SU-DHL-6 (cell line): ENCODE measurements around the gene MAPKAPK3.
A peak's percentile ranks its signal among the peaks of the same experiment; 100 is the strongest.

Experiments
- H2AFZ ChIP-seq: fragments of 200-600 bp; sonication (generic); 2 replicates; pipeline ENCODE4 v1.6.1; 2014; ENCODE audit warnings: low read depth, mild to moderate bottlenecking, moderate library complexity, mixed read lengths, antibody characterized with exemption, low read length; ENCODE audit not compliant: severe bottlenecking
- H3F3A ChIP-seq: fragments of 200-600 bp; shearing (Covaris generic); 2 replicates; pipeline ENCODE4 v1.6.0; 2016; ENCODE audit warnings: antibody characterized with exemption, mild to moderate bottlenecking; ENCODE audit not compliant: insufficient read depth
- H3K27ac ChIP-seq: fragments of 200-600 bp; sonication (generic); 2 replicates; pipeline ENCODE4 v1.5.1; 2016; ENCODE audit warnings: low read depth, mild to moderate bottlenecking, low read length, moderate library complexity, mixed read lengths
- H3K27me3 ChIP-seq: fragments of 200-600 bp; sonication (generic), shearing (Covaris generic); 2 replicates; pipeline ENCODE4 v1.6.0; 2014; ENCODE audit warnings: mild to moderate bottlenecking, low read length
- H3K36me3 ChIP-seq: fragments of 200-600 bp; sonication (generic); 2 replicates; pipeline ENCODE4 v1.6.1; 2014; ENCODE audit warnings: mild to moderate bottlenecking, low read length, mixed read lengths
- H3K4me2 ChIP-seq: fragments of 300-600, 200-600 bp; shearing (Covaris generic), sonication (generic); 2 replicates; pipeline ENCODE4 v1.6.0; 2014; ENCODE audit warnings: low read length, low read depth, mild to moderate bottlenecking; ENCODE audit not compliant: poor library complexity, severe bottlenecking
- H3K4me3 ChIP-seq: fragments of 200-600 bp; sonication (generic); 2 replicates; pipeline ENCODE4 v1.5.1; 2014; ENCODE audit warnings: antibody characterized with exemption, low read length, mild to moderate bottlenecking, mixed read lengths; ENCODE audit not compliant: insufficient read depth, poor library complexity, severe bottlenecking
- H3K79me2 ChIP-seq: fragments of 200-600 bp; sonication (generic); 2 replicates; pipeline ENCODE4 v1.6.1; 2014; ENCODE audit warnings: mild to moderate bottlenecking, low read length, moderate library complexity; ENCODE audit not compliant: insufficient read depth
- H3K9ac ChIP-seq: fragments of 200-600 bp; sonication (generic); 2 replicates; pipeline ENCODE4 v1.7.0; 2014; ENCODE audit warnings: mild to moderate bottlenecking, low read length
- H3K9me2 ChIP-seq: fragments of 200-600 bp; sonication (generic); replicated peaks from 2 replicates; pipeline ENCODE4 v1.6.1; 2014; ENCODE audit warnings: low read length; ENCODE audit not compliant: insufficient read depth
- H3K9me3 ChIP-seq: fragments of 200-600 bp; sonication (generic); 2 replicates; pipeline ENCODE4 v1.6.1; 2014; ENCODE audit warnings: low read length, mixed read lengths; ENCODE audit not compliant: insufficient read depth
- H4K20me1 ChIP-seq: fragments of 200-600 bp; sonication (generic); 2 replicates; pipeline ENCODE4 v1.6.1; 2014; ENCODE audit warnings: low read depth, mild to moderate bottlenecking, antibody characterized with exemption, low read length, moderate library complexity, mixed read lengths
- CTCF ChIP-seq: fragments of 200-600 bp; sonication (generic); IDR thresholded peaks from one replicate; pipeline ENCODE4 v1.5.1; 2017; ENCODE audit warnings: antibody characterized with exemption, mild to moderate bottlenecking, low read length, moderate library complexity; ENCODE audit not compliant: insufficient read depth, poor library complexity, severe bottlenecking
- EZH2phosphoT487 ChIP-seq: fragments of 200-600 bp; sonication (generic), shearing (Covaris generic); conservative IDR thresholded peaks from 2 replicates; pipeline ENCODE4 v1.6.1; 2018; ENCODE audit warnings: mild to moderate bottlenecking, antibody characterized with exemption, low read length, moderate library complexity, mixed read lengths

MAPKAPK3 gene

GRCh38 chr3:50615190-50615589 is 1.8 kb upstream of the MAPKAPK3 start:
- Histone ChIP-seq H3K4me3 (no peak overlapping the region), H3K9me2 (no peaks in the 10 kb centered on the region), H3K27ac (no peak overlapping the region), H3K27me3 (no peaks in the 10 kb centered on the region), H3K9me3 (no peaks in the 10 kb centered on the region), H3K36me3 (no peaks in the 10 kb centered on the region), H2AFZ (no peak overlapping the region), H3K79me2 (no peaks in the 10 kb centered on the region), H4K20me1 (no peaks in the 10 kb centered on the region), H3K4me2 (no peak overlapping the region), H3F3A (no peaks in the 10 kb centered on the region), H3K9ac (no peak overlapping the region)
- no peak for TF ChIP-seq EZH2phosphoT487

- peak overlapping the region; percentile 78 for H3K4me2 ChIP-seq
- no peaks in the 10 kb centered on the region for H3K27me3 ChIP-seq
- H2AFZ ChIP-seq: peak overlapping the region; percentile 73
- H3K27ac ChIP-seq: peak overlapping the region; percentile 29; the same call in 1 of the 2 replicates
- H3K4me3 ChIP-seq: peak overlapping the region; percentile 51
- H3K9me3 ChIP-seq: no peaks in the 10 kb centered on the region
- TF ChIP-seq EZH2phosphoT487: no peak
- peak; percentile 79 for TF ChIP-seq CTCF
- H3K9me2 ChIP-seq: no peaks in the 10 kb centered on the region
- no peaks in the 10 kb centered on the region for H4K20me1 ChIP-seq
- H3K79me2 ChIP-seq: no peaks in the 10 kb centered on the region
- H3K36me3 ChIP-seq: no peaks in the 10 kb centered on the region
- H3F3A ChIP-seq: no peaks in the 10 kb centered on the region
- peak overlapping the region; percentile 38 for H3K9ac ChIP-seq
Observed at GRCh38 chr3:50616003-50616769, 765 bp upstream of the MAPKAPK3 start.

- no peaks in the 10 kb centered on the region for H3K36me3 ChIP-seq
- H3K4me2 ChIP-seq: peak overlapping the region; percentile 78
- no peaks in the 10 kb centered on the region for H3K79me2 ChIP-seq
- TF ChIP-seq EZH2phosphoT487: no peak
- TF ChIP-seq CTCF: no peak
- no peaks in the 10 kb centered on the region for H4K20me1 ChIP-seq
- no peaks in the 10 kb centered on the region for H3F3A ChIP-seq
- H3K9me2 ChIP-seq: no peaks in the 10 kb centered on the region
- H3K9ac ChIP-seq: peak overlapping the region; percentile 38
- peak overlapping the region; percentile 29; the same call in 1 of the 2 replicates for H3K27ac ChIP-seq
- no peaks in the 10 kb centered on the region for H3K27me3 ChIP-seq
- H3K4me3 ChIP-seq: peak overlapping the region; percentile 51
- no peaks in the 10 kb centered on the region for H3K9me3 ChIP-seq
- H2AFZ ChIP-seq: peak overlapping the region; percentile 73
Observed at GRCh38 chr3:50616770-50617095, 218 bp upstream of the MAPKAPK3 start.

GRCh38 chr3:50617911-50618481 is 1.0 kb downstream of the MAPKAPK3 start:
- peak overlapping the region; percentile 76 for H3K4me3 ChIP-seq
- H3K27me3 ChIP-seq: no peaks in the 10 kb centered on the region
- H3K27ac ChIP-seq: no peak overlapping the region
- no peaks in the 10 kb centered on the region for H3K79me2 ChIP-seq
- peak overlapping the region; percentile 72 for H3K4me2 ChIP-seq
- H2AFZ ChIP-seq: no peak overlapping the region
- H3K9me2 ChIP-seq: no peaks in the 10 kb centered on the region
- H3K9ac ChIP-seq: peak overlapping the region; percentile 70
- H3K36me3 ChIP-seq: no peaks in the 10 kb centered on the region
- no peaks in the 10 kb centered on the region for H3K9me3 ChIP-seq
- H4K20me1 ChIP-seq: no peaks in the 10 kb centered on the region
- TF ChIP-seq CTCF (no peak), EZH2phosphoT487 (no peak)
- H3F3A ChIP-seq: no peaks in the 10 kb centered on the region
